ENCODE measurements around the gene DDR1.
A peak's percentile ranks its signal among the peaks of the same experiment; 100 is the strongest.
"Not testable (repeated sequence)": the region's sequence is repeated elsewhere in the genome, so short reads cannot be mapped to it uniquely, and the experiment has no call there.

DDR1 gene
- 1.8 to 8.3 (median 6.6) reads per million in 4 donors for total RNA-seq

- DNase-seq: peak; percentile 27 to 47 (median 36)
These were observed at the start of gene DDR1 for GRCh38 chr6:30883685-30884520. DDR1 (plus strand) TSS chr6:30884519; CDS start chr6:30888730, 4,211 bp downstream.

GRCh38 chr6:30834646-30835045 lies 49.7 kb upstream of the DDR1 start:
- DNase-seq: peak in 1 of 5 donors; percentile 50

- no peak for DNase-seq
These were observed 48.7 kb upstream of the DDR1 start for GRCh38 chr6:30835576-30835975.

- DNase-seq: no peak
These were observed 47.9 kb upstream of the DDR1 start for GRCh38 chr6:30836431-30836866.

GRCh38 chr6:30836957-30837356 lies 47.4 kb upstream of the DDR1 start:
- no peak for DNase-seq

DNA sequence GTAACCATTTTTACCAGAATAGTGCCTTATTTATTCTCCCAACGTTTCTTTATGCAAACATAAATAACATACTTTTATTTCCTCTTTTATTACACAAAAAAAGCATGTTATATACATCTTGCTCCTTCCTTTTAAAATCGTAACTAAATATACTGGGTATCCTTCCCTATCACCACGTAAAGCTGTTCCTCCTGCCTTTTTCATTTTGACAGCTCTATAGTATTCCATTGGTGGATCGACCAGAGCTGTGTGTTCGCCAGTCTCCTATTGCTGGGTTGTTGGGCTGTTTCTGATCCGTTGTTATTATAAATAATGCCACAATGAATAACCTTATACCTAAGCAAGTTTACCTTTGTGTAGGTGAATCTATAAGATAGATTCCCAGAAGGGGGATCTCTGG lies 46.9 kb upstream of the DDR1 start:
- no peak for DNase-seq

DNA sequence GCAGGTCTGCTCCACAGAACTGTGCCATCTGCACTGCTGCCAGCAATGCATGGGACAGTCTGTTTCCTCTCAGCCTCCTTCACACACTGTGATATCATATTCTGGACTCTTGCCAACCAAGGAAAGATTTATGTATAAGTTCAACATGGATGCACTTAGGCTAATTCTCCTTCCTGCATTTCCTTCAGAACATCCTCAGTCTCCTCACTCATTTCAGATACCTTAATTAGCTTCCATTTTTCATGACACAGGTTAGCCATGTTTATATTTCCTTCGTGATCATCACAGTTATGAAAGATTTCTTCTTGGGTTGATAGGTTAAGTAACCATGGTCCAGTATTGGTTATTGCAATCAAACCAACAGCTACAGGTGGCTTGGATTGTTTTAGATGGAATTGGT lies 46.4 kb upstream of the DDR1 start:
- DNase-seq: no peak

- DNase-seq: no peak
These were observed 44.6 kb upstream of the DDR1 start for GRCh38 chr6:30839671-30840070.

DNA sequence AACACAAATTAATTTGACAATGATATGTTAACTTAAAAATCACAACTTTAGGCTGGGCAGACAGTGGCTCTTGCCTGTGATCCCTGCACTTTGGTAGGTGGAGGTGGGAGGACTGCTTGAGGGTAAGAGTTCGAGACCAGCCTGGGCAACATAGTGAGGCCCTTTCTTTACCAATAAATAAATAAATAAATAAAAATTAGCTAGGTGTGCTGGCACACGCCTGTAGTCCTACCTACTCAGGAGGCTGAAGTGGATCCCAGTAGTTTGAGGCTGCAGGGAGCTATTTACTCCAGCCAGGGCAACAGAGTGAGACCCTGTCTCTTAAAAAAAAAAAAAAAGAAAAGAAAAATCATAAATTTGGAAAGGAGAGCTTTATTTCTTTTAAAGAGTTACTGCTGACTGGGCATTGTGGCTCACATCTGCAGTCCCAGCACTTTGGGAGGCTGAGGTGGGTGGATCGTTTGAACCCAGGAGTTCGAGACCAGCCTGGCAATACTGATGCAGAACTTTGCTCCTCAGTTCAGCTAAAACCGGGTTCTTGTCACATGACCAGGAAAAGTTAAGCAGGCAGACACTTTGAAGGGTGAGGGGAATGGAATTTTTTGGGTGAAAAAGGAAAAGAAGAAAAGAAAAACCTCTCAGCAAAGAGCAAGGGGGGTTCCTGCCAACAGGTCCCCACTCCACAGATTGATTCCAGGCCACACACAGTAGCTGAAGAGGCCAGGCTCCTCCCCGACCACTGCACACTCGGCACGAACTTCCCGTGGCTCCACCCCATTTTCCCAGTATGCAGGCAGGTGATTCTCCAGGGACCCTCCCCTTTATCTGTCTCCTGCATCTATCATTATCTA lies 44.0 kb upstream of the DDR1 start:
- no peak for DNase-seq

- DNase-seq: no peak
These were observed 43.2 kb upstream of the DDR1 start for GRCh38 chr6:30840935-30841643.

DNA sequence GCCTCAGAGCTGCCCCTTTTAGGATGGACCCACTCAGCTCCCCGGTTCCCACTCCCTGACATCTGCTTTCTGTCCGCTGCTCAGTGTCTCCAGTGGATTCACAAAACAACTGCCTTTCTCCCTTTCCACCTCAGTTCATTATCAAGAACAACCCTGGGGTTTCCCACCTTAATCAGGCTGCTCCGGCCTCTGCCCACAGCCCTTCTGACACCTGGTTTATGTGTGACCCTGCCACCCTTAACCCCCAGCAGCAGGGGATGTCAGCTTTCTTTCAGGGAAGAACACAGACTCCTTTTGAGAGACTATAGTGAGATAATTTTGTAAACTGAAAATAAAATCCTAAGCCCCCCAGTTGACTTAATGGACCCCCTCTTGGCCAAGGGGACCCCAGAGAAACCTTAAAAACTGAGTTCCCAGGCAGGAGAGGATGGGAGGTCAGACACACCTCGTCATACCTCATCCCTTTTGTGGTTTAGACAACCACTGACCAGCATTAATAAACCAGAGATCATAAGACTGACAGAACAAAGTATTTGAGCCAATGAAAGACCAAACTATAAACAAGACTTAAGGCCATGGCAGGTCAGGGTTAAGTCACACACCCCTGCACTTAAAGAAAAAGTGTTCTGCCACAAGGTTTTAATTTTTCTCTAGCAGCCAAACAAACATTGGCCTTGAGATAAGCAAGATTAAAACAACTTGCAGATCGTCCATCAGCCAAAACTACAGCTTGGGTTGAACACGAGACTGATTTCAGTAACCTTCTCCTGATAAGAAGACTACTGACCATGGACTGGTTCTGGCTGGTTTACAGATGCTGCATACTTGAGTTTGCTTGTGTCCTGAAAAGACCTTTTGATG lies 42.4 kb upstream of the DDR1 start:
- DNase-seq: no peak

DNA sequence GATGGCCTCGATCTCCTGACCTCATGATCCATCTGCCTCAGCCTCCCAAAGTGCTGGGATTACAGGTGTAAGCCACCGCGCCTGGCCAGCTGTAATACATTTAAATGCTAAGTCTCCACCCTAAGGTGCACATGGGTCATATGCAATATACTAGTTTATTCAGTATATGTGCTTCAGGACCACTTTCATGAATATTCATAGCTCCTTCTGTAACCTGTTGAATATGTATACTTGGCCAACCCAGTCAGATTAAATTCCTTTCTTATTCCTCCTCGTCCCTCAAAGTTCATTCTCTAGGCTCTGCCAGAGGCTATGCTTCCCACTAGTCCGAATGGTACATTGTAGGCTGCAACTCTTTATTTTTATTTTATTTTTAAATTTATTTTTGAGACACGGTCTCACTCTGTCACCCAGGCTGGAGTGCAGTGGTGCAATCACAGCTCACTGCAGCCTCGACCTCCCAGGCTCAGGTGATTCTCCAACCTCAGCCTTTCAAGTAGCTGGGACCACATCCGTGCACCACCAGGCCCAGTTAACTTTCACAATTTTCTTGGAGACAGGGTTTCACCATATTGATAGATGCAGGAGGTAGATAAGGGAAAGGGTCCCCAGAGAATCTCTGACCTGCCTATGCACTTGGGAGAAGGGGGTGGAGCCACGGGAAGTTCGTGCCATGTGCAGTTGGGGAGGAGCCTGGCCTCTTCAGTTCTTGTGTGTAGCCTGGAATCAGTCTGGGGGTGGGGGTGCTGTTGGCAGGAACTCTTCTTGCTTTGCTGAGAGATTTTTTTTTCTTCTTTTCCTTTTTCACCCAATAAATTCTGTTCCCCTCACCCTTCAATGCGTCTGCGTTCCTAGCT lies 41.3 kb upstream of the DDR1 start:
- DNase-seq: peak in 1 of 5 donors; percentile 26

DNA sequence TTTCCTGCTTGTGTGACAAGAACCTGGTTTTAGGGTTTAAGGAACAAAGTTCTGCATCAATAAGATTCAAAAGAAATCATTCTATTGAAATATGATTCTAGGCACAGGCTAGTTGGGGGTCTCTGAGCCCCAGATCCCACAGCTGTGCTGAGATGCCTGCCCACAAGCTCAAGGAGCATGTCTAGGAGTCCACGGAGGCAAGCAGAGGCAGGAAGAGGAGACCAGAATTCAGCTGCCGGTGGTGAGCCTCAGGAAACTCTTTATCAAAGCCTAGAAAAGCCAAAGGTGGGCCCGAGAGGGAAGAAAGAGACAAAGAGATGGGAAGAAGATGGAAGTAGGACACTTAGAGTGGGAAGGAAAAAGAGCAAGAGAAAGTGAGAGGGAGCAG lies 40.7 kb upstream of the DDR1 start:
- DNase-seq: no peak

DNA sequence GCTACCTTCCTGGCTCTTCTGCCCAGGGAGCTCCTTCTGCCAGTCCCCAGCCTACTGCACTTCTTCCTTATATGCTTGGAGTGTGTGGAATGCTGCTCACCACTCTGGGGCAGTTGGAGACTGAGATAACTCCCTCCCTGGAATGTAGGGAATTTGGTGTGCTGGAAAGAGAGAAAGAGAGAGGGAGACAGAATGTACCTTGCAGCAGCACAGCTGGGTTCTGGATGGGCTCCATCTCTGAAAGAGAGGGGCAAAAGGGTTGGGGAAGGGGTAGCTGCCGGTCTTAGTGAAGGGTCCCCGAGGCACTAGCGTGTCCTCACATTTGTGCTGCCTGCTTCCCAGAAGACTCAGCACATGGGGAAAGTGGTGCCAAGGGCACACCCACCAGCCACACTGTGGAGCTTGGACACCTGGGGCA lies 40.2 kb upstream of the DDR1 start:
- DNase-seq: no peak

DNA sequence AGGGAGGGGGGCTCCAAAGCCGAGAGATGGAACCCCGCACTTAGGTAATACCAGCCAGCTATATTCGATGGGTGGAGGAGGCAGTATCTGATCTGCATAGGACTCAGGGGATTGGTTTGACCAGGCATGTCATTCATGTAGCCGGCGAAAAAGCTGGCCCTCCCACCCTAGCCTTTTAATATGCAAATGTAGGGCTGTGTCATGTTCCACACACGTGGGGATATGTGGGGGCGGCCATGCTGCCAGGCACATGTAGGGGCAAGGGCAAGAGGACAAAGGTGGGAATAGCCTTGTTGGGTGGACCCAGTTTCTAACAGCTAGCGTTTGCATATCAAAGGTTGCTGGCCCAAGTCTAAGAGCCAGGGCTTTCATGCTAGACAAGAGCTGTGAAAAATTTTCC lies 39.1 kb upstream of the DDR1 start:
- DNase-seq: no peak

DNA sequence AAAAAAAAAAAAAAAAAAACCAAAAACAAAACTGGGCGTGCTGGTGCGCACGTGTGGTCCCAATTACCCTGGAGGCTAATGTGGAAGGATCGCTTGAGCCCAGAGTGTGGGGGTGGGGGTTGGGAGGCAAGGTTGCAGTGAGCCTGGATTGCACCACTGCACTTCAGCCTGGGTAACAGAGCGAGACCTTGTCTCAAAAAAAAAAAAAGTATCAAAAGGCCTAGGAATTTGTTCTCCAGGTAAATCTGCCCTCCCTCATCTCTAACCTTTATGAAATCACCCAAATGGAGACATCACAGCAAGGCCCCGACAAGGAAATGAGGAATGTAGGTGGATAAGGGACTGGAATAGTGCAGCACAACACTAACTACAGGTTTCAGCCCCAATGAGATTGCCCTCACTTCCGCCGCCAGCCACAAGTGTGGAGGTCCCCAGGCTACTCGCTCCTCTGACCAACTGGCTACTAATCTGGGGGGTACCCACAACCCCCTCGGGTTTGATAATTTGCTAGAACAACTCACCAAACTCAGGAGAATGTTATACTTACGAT lies 36.8 kb upstream of the DDR1 start:
- no peak for DNase-seq

GRCh38 chr6:30847971-30848436 lies 36.3 kb upstream of the DDR1 start:
- DNase-seq: no peak

DNA sequence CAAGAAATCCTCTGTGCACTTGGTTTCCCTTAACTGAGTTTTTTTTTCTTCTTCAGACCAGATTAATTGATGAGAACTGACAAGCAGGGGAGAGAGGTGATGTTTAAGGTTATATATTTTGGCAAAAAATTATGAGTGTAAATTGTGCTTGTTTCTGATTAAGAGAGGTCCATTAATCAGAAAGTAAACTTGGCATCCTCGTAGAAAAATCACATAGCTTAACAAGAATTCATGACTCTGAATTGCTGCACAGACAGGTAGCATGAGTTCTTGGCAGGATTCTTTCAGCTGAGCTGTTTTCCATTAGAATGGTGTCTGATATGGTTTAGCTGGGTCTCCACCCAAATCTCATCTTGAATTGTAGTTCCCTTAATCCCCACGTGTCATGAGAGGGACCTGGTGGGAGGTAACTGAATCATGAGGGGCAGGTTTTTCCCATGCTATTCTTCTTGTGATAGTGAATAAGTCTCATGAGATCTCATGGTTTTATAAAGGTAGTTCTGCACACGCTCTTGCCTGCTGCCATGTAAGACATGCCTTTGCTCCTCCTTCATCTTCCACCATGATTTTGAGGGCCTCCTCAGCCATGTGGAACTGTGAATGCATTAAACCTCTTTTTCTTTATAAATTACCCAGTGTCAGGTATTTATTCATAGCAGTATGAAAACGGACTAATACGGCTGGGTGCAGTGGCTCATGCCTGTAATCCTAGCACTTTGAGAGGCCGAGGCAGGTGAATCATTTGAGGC lies 34.2 kb upstream of the DDR1 start:
- no peak for DNase-seq

GRCh38 chr6:30852459-30852858 lies 31.9 kb upstream of the DDR1 start:
- not testable (repeated sequence) for DNase-seq

Data from T-helper 1 cell (primary cell).